Neuronal stem cell (in vitro differentiated cells): ENCODE measurements around the gene CHADL.

Experiments used
- DNase-seq: peaks from one replicate; pipeline ENCODE4 v3.0.0-alpha.2; 2013; ENCODE audit warnings: low spot score
- H2AFZ ChIP-seq: one replicate; pipeline ENCODE4 v1.6.1; 2013; ENCODE audit warnings: mild to moderate bottlenecking, low read length, inconsistent platforms
- H2AK5ac ChIP-seq: 2 replicates; pipeline ENCODE4 v1.6.1; 2013; ENCODE audit warnings: low read depth, mild to moderate bottlenecking, inconsistent platforms, low read length, moderate library complexity, mixed read lengths
- H2BK120ac ChIP-seq: 2 replicates; pipeline ENCODE4 v1.6.1; 2013; ENCODE audit warnings: low read depth, mild to moderate bottlenecking, inconsistent platforms, low read length, moderate library complexity, mixed read lengths
- H2BK12ac ChIP-seq: one replicate; pipeline ENCODE4 v1.6.1; 2013; ENCODE audit warnings: low read length, inconsistent platforms
- H2BK15ac ChIP-seq: 2 replicates; pipeline ENCODE4 v1.6.1; 2013; ENCODE audit warnings: mild to moderate bottlenecking, low read length, inconsistent platforms, mixed read lengths
- H2BK5ac ChIP-seq: one replicate; pipeline ENCODE4 v1.6.1; 2013; ENCODE audit warnings: inconsistent platforms, mild to moderate bottlenecking, low read length, moderate library complexity
- H3K14ac ChIP-seq: one replicate; pipeline ENCODE4 v1.6.1; 2013; ENCODE audit warnings: low read length, inconsistent platforms
- H3K18ac ChIP-seq: 2 replicates; pipeline ENCODE4 v1.6.1; 2013; ENCODE audit warnings: low read length, inconsistent platforms
- H3K23ac ChIP-seq: 2 replicates; pipeline ENCODE4 v1.6.1; 2013; ENCODE audit warnings: low read depth, mild to moderate bottlenecking, mixed read lengths, low read length, inconsistent platforms; ENCODE audit not compliant: poor library complexity
- H3K27ac ChIP-seq: replicated peaks from 3 replicates; pipeline ENCODE4 v1.5.1; 2013; ENCODE audit warnings: low read length, inconsistent platforms
- H3K27me3 ChIP-seq, 3 experiments: 2 replicates each; pipeline ENCODE4 v1.6.1; 2013; ENCODE audit warnings: low read length in 3 of 3, mild to moderate bottlenecking in 2 of 3, inconsistent platforms in 1 of 3, low read depth in 1 of 3, mixed read lengths in 1 of 3, moderate library complexity in 1 of 3; ENCODE audit not compliant: control insufficient read depth in 3 of 3, insufficient read depth in 3 of 3
- H3K36me3 ChIP-seq, 2 donors: replicated peaks in 1 of 2; 2 replicates each; pipeline ENCODE4 v1.6.1; 2013; ENCODE audit warnings: low read length in 2 of 2; ENCODE audit not compliant: control insufficient read depth in 2 of 2, insufficient read depth in 2 of 2
- H3K4ac ChIP-seq: 2 replicates; pipeline ENCODE4 v1.6.1; 2013; ENCODE audit warnings: inconsistent platforms, mild to moderate bottlenecking, low read length, moderate library complexity
- H3K4me1 ChIP-seq, 2 donors: 1 replicate in 1 of 2; 2 replicates in 1 of 2; pipeline ENCODE4 v1.6.1; 2013; ENCODE audit warnings: low read length in 2 of 2, low read depth in 1 of 2; ENCODE audit not compliant: control insufficient read depth in 2 of 2, insufficient read depth in 1 of 2
- H3K4me2 ChIP-seq: one replicate; pipeline ENCODE4 v1.6.1; 2013; ENCODE audit warnings: mild to moderate bottlenecking, low read length, inconsistent platforms; ENCODE audit not compliant: insufficient read depth, poor library complexity, severe bottlenecking
- H3K4me3 ChIP-seq, 2 donors: 2 replicates each; pipeline ENCODE4 v1.5.1; 2013; ENCODE audit warnings: low read length in 2 of 2, mild to moderate bottlenecking in 2 of 2, inconsistent platforms in 1 of 2, moderate library complexity in 1 of 2
- H3K79me1 ChIP-seq: one replicate; pipeline ENCODE4 v1.6.1; 2013; ENCODE audit warnings: low read depth, mild to moderate bottlenecking, inconsistent platforms, low read length, moderate library complexity
- H3K9ac ChIP-seq: one replicate; pipeline ENCODE4 v1.6.1; 2013; ENCODE audit warnings: mild to moderate bottlenecking, low read depth, low read length, inconsistent platforms; ENCODE audit not compliant: poor library complexity
- H3K9me3 ChIP-seq, 2 donors: replicated peaks in 1 of 2; 2 replicates each; pipeline versions ENCODE3 to v1.6.1; 2013; ENCODE audit warnings: low read length in 2 of 2, mild to moderate bottlenecking in 2 of 2, inconsistent platforms in 1 of 2, low read depth in 1 of 2, mixed read lengths in 1 of 2, moderate library complexity in 1 of 2; ENCODE audit not compliant: control insufficient read depth in 2 of 2, insufficient read depth in 1 of 2
- H4K8ac ChIP-seq: one replicate; pipeline ENCODE4 v1.6.1; 2013; ENCODE audit warnings: low read depth, mild to moderate bottlenecking, inconsistent platforms, low read length, moderate library complexity
- H4K91ac ChIP-seq: one replicate; pipeline ENCODE4 v1.6.1; 2013; ENCODE audit warnings: low read length, low read depth, mild to moderate bottlenecking, inconsistent platforms; ENCODE audit not compliant: poor library complexity
- WGBS, 2 donors: extraction: QIAGEN DNeasy Blood & Tissue Kit; methylation state at CpG; one replicate each; pipeline ENCODE4 v1.1.7; 2013; ENCODE audit warnings: missing lambda C conversion rate in 2 of 2, mixed read lengths in 1 of 2; ENCODE audit not compliant: insufficient read length in 2 of 2, insufficient replicate concordance in 1 of 2; ENCODE audit errors: extremely low coverage in 2 of 2; 5-methylcytosine and 5-hydroxymethylcytosine counted together

Gene CHADL

DNA sequence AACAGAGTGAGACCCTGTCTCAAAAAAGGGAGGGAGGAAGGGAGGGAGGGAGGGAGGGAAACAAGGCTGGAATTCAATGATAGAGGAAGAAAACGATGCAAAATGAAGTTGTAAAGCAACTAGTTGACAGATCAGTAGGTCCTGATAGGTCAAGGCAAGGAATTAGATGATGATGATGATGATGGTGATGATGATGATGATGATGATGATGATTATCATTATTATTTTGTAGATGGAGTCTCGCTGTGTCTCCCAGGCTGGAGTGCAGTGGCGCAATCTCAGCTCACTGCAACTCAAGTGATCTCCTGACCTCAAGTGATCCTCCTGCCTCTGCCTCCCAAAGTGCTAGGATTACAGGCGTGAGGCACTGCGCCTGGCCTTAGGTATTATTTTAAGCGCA, 46.9 kb downstream of the CHADL start:
- no peak overlapping the region for H3K14ac ChIP-seq
- H3K4me1 ChIP-seq = peaks cover 2 to 4% of the 10 kb centered on the region in 2 donors
- WGBS, 2 donors = no CpG with 5 or more reads among the region's 6 CpGs
- no peak overlapping the region for H3K18ac ChIP-seq
- H4K91ac ChIP-seq = no peak overlapping the region
- no peak overlapping the region for H2BK12ac ChIP-seq
- DNase-seq = no peak
- no peak overlapping the region for H3K4ac ChIP-seq
- no peaks in the 10 kb centered on the region for H3K36me3 ChIP-seq
- no peak overlapping the region for H3K9ac ChIP-seq
- H3K4me3 ChIP-seq = no peak overlapping the region
- no peak overlapping the region for H2BK120ac ChIP-seq
- H2BK5ac ChIP-seq = no peak overlapping the region
- no peak overlapping the region for H3K23ac ChIP-seq
- H4K8ac ChIP-seq = no peak overlapping the region
- H2AFZ ChIP-seq = no peak overlapping the region
- no peak overlapping the region for H3K4me2 ChIP-seq
- H2BK15ac ChIP-seq = no peak overlapping the region
- no peak overlapping the region for H2AK5ac ChIP-seq
- H3K9me3 ChIP-seq = no peaks in the 10 kb centered on the region
- H3K27ac ChIP-seq = no peak overlapping the region
- H3K79me1 ChIP-seq = no peaks in the 10 kb centered on the region
- peaks cover 0 to 14% (median 4%) of the 10 kb centered on the region in 3 experiments for H3K27me3 ChIP-seq

DNA sequence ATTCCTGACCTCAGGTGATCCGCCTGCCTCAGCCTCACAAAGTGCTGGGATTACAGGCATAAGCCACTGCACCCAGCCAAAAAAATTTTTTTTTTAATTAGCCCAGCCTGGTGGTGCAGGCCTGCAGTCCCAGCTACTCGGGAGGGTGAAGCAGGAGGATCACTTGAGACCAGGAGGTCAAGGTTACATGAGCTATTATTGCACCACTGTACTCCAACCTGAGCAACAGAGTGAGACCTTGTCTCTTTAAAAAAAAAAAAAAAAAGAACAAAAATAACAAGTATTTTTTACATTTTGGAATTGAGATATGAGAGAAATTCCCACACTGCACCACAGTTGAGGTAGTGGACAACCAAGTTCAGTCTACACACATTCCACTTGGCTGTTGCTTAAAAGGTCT, 49.3 kb downstream of the CHADL start:
- no peak overlapping the region for H2BK12ac ChIP-seq
- H2BK5ac ChIP-seq = no peak overlapping the region
- H3K18ac ChIP-seq = no peak overlapping the region
- no CpG with 5 or more reads among the region's 2 CpGs for WGBS, 2 donors
- no peaks in the 10 kb centered on the region for H3K36me3 ChIP-seq
- H3K79me1 ChIP-seq = no peaks in the 10 kb centered on the region
- H3K23ac ChIP-seq = no peak overlapping the region
- no peak overlapping the region for H3K4ac ChIP-seq
- no peak for DNase-seq
- no peaks in the 10 kb centered on the region for H3K9me3 ChIP-seq
- H2AFZ ChIP-seq = no peak overlapping the region
- H3K4me2 ChIP-seq = no peak overlapping the region
- H2BK15ac ChIP-seq = no peak overlapping the region
- H3K14ac ChIP-seq = no peak overlapping the region
- peaks cover 0 to under 1% of the 10 kb centered on the region in 2 donors for H3K4me1 ChIP-seq
- no peak overlapping the region for H3K27ac ChIP-seq
- no peak overlapping the region for H2BK120ac ChIP-seq
- no peak overlapping the region for H3K4me3 ChIP-seq
- no peak overlapping the region for H2AK5ac ChIP-seq
- no peak overlapping the region for H3K9ac ChIP-seq
- H4K91ac ChIP-seq = no peak overlapping the region
- H4K8ac ChIP-seq = no peak overlapping the region
- H3K27me3 ChIP-seq = peaks cover 0 to 1% (median under 1%) of the 10 kb centered on the region in 3 experiments

- DNase-seq = no peak
- H3K23ac ChIP-seq = no peak overlapping the region
- H4K91ac ChIP-seq = no peak overlapping the region
- H2BK12ac ChIP-seq = no peak overlapping the region
- no peak overlapping the region for H2BK15ac ChIP-seq
- H3K4me3 ChIP-seq = no peak overlapping the region
- no peak overlapping the region for H3K14ac ChIP-seq
- H2BK120ac ChIP-seq = no peak overlapping the region
- WGBS, 2 donors = no CpG with 5 or more reads among the region's 3 CpGs
- H3K18ac ChIP-seq = no peak overlapping the region
- no peak overlapping the region for H3K9ac ChIP-seq
- no peak overlapping the region for H3K4me2 ChIP-seq
- no peaks in the 10 kb centered on the region for H3K4me1 ChIP-seq
- H3K27me3 ChIP-seq = no peaks in the 10 kb centered on the region
- H2AK5ac ChIP-seq = no peak overlapping the region
- no peak overlapping the region for H3K27ac ChIP-seq
- no peaks in the 10 kb centered on the region for H3K79me1 ChIP-seq
- no peak overlapping the region for H3K4ac ChIP-seq
- no peak overlapping the region for H2AFZ ChIP-seq
- no peak overlapping the region for H4K8ac ChIP-seq
- no peaks in the 10 kb centered on the region for H3K9me3 ChIP-seq
- peaks cover 0 to 21% of the 10 kb centered on the region in 2 donors for H3K36me3 ChIP-seq
- no peak overlapping the region for H2BK5ac ChIP-seq
Observed at GRCh38 chr22:41184679-41185078, 56.1 kb downstream of the CHADL start.

DNA sequence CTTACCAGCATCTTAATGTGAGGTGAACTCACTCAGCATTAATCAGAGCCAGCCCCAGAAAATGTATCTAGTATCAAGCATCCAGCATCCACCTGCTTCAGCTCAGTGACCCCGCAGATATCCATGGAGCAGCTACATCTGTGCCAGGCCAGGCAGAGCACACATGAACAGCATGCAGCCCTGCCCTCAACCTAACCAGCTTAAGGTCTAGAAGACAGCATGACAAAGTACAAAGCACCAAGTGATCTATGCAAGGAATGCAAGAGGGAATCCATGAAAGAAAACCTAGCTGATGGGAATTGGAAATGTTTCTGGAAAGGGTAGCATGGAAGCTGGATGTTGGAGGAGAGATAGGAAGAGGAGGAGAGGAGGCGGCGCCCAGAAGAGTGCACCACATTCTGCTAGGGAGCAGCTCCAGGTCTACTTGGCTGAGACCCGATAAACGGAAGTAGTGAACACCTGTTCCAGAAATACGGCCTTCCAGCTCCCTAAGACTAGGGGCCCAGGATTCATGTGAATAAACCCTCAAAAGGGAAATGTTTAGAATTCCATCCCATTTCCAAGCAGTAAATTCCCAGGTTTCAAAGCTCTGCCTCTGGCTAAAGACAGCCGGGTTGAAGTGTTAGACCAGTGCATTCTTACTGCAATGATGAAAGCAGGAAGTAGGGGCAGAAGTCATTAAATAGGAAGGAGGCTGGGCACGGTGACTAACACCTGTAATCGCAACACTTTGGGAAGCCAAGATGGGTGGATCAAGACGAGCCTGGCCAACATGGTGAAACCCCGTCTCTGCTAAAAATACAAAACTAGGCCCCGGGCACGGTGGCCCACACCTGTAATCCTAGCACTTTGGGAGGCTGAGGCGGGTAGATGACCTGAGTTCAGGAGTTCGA, 59.1 kb downstream of the CHADL start:
- Histone ChIP-seq H3K9me3 (peaks cover 0 to 2% of the 10 kb centered on the region in 2 donors), H3K79me1 (peaks cover 4% of the 10 kb centered on the region), H3K14ac (no peak overlapping the region), H2AFZ (no peak overlapping the region), H3K4ac (no peak overlapping the region), H3K27me3 (no peaks in the 10 kb centered on the region), H3K18ac (no peak overlapping the region), H3K27ac (no peak overlapping the region), H3K4me2 (no peak overlapping the region), H4K91ac (no peak overlapping the region), H3K9ac (no peak overlapping the region), H3K4me3 (no peak overlapping the region), H2BK120ac (no peak overlapping the region), H4K8ac (peak overlapping the region; percentile 19), H2BK12ac (no peak overlapping the region), H3K23ac (no peak overlapping the region), H2AK5ac (no peak overlapping the region), H2BK5ac (no peak overlapping the region), H3K36me3 (peaks cover 24 to 51% of the 10 kb centered on the region in 2 donors), H2BK15ac (no peak overlapping the region), H3K4me1 (no peaks in the 10 kb centered on the region)
- no CpG with 5 or more reads among the region's 15 CpGs for WGBS, 2 donors
- DNase-seq = no peak
